Measurements from ENCODE around the gene IRX3. TPM values are rescaled to one million over a fixed set of nuclear protein-coding genes. Genes with fewer than 3 reads are reported as not detected.

The IRX3 gene
- total and polyA plus RNA-seq, 2 of the 8 experiments (the other 6 are each of a cell fraction or from before 2014, with no cell fraction given): 0.50 to 1.6 TPM

DNA sequence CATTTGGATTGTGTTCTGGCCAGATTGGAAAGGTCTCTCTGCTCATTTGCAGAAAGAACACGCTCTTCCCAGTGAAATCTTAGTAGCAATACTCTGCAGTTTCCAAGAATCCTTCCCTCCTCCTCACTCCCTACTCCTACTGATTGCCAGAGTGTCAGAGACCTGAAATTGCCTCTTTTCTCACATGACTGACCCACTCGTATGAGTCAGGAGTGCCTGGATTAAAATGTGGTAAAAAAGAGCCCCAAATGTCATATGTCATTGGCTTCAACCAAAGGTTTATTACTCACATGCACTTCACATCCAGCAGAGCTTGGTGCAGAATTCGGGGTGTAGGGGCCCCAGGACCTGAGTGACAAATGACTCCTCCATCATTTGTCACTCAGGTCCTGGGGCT, 39.7 kb upstream of the IRX3 start:
- no peaks in the 10 kb centered on the region for H3K79me2 ChIP-seq (ENCODE audit: control insufficient read depth in 1 of 2, insufficient read depth in 2 of 2, low read length in 2 of 2)
- no peak overlapping the region for H4K91ac ChIP-seq (replicated peaks; ENCODE audit: insufficient read length, low read length)
- H2BK120ac ChIP-seq (replicated peaks; ENCODE audit: low read depth, low read length): no peak overlapping the region
- TF ChIP-seq FOSL1 (IDR thresholded peaks at IDR 0.05; ENCODE audit: insufficient read depth, low read depth, low read length) (no peak), NANOG (IDR thresholded peaks at IDR 0.05; ENCODE audit: insufficient read depth, low read depth, low read length, poor library complexity, severe bottlenecking) (no peak), CBX5 (IDR thresholded peaks at IDR 0.05; ENCODE audit: low read depth, low read length) (no peak), EP300 (IDR thresholded peaks at IDR 0.05; ENCODE audit: borderline replicate concordance in 1 of 2, low read depth in 2 of 2, low read length in 2 of 2) (no peak)
- H2BK5ac ChIP-seq (ENCODE audit: low read depth, low read length): no peak overlapping the region
- no peak overlapping the region for H3K56ac ChIP-seq (replicated peaks; ENCODE audit: insufficient read length, low read depth, low read length)
- H3K36me3 ChIP-seq (ENCODE audit: control insufficient read depth in 2 of 4, insufficient read depth in 4 of 4, low read length in 3 of 4): no peaks in the 10 kb centered on the region
- H2BK12ac ChIP-seq (ENCODE audit: low read depth, low read length): no peak overlapping the region
- no peak overlapping the region for H2AFZ ChIP-seq (ENCODE audit: low read length)
- CTCF ChIA-PET (ENCODE audit: partially characterized antibody): no interaction called here
- H4K8ac ChIP-seq (ENCODE audit: extremely low read depth, insufficient read depth, low read length): no peak overlapping the region
- peaks cover 0 to 13% (median 5%) of the 10 kb centered on the region in 4 experiments; a peak in 3 of 7 replicates for H3K27me3 ChIP-seq (replicated peaks in 1 of 4; ENCODE audit: control insufficient read depth in 3 of 4, extremely low read depth in 1 of 4, insufficient read depth in 3 of 4, low read length in 3 of 4)
- H3K9ac ChIP-seq (replicated peaks in 1 of 4; ENCODE audit: extremely low read depth in 1 of 4, low read depth in 3 of 4, low read length in 3 of 4): no peak overlapping the region
- no peaks in the 10 kb centered on the region for H3K79me1 ChIP-seq (ENCODE audit: low read depth, low read length)
- H4K5ac ChIP-seq (ENCODE audit: insufficient read length, low read depth, low read length): no peak overlapping the region
- H3K27ac ChIP-seq (ENCODE audit: low read depth, low read length): no peak overlapping the region
- 0 out of 2 replicates have a peak overlapping the region, but pooled peaks have one; percentile 5 for H2BK15ac ChIP-seq (ENCODE audit: low read length)
- no peak overlapping the region for H3K4me3 ChIP-seq (ENCODE audit: extremely low read depth in 1 of 4, insufficient read depth in 2 of 4, low read depth in 3 of 4, low read length in 4 of 4)
- no peak overlapping the region for H3K4ac ChIP-seq (replicated peaks; ENCODE audit: insufficient read length, low read depth, low read length)
- no peak overlapping the region for H3K4me2 ChIP-seq (ENCODE audit: insufficient read depth in 1 of 2, low read depth in 2 of 2, low read length in 2 of 2)
- DNase-seq (ENCODE audit: low read depth in 1 of 2, low spot score in 2 of 2) (no peak), FAIRE-seq (no peak)
- POLR2A ChIA-PET (ENCODE audit: partially characterized antibody): no interaction called here
- no peaks in the 10 kb centered on the region for H3K23me2 ChIP-seq (ENCODE audit: low read depth, low read length)
- no peak overlapping the region for H2AK5ac ChIP-seq (ENCODE audit: low read depth, low read length)
- H3K23ac ChIP-seq (ENCODE audit: insufficient read length): no peak overlapping the region
- peaks cover 10 to 18% (median 17%) of the 10 kb centered on the region in 4 experiments for H3K4me1 ChIP-seq (replicated peaks in 1 of 4; ENCODE audit: control insufficient read depth in 3 of 4, insufficient read depth in 4 of 4, low read length in 3 of 4)
- no peaks in the 10 kb centered on the region for H4K20me1 ChIP-seq (replicated peaks in 1 of 2; ENCODE audit: control insufficient read depth in 1 of 2, insufficient read depth in 2 of 2, low read length in 2 of 2)
- H3K9me3 ChIP-seq (ENCODE audit: insufficient read depth in 2 of 2, low read depth in 1 of 2, low read length in 1 of 2): no peaks in the 10 kb centered on the region
- WGBS, 2 experiments (ENCODE audit: extremely low coverage in 1 of 2, insufficient coverage in 1 of 2, insufficient read length in 1 of 2, insufficient replicate concordance in 2 of 2, low coverage in 1 of 2, low lambda C conversion rate in 2 of 2, missing lambda C conversion rate in 1 of 2): 96% methylated on average over 3 of the region's 3 CpGs; no CpG with 5 or more reads in 1 of the 2 experiments
- H3K18ac ChIP-seq (ENCODE audit: extremely low read depth, low read length): no peak overlapping the region
- no peak overlapping the region for H2BK20ac ChIP-seq (ENCODE audit: low read length)
- H3K14ac ChIP-seq (ENCODE audit: insufficient read length): no peak overlapping the region

All from H1 (cell line).